GM19238 (cell line): ENCODE data around the gene FAM168A.

Experiments used
- DNase-seq: peaks from one replicate; pipeline ENCODE4 v3.0.0; 2011; ENCODE audit warnings: low spot score; ENCODE audit not compliant: insufficient read length

FAM168A gene

GRCh38 chr11:73520353-73521061 is 77.4 kb downstream of the FAM168A start:
- DNase-seq, result no peak

GRCh38 chr11:73519266-73519665 is 78.6 kb downstream of the FAM168A start:
- no peak for DNase-seq

GRCh38 chr11:73518195-73518594 is 79.7 kb downstream of the FAM168A start:
- no peak for DNase-seq

GRCh38 chr11:73516080-73516479 is 81.8 kb downstream of the FAM168A start:
- no peak for DNase-seq

GRCh38 chr11:73513707-73514106 is 84.2 kb downstream of the FAM168A start:
- no peak for DNase-seq

- no peak for DNase-seq
Measured at GRCh38 chr11:73510877-73511276, 87.0 kb downstream of the FAM168A start.

- DNase-seq, result no peak
Measured at GRCh38 chr11:73510106-73510505, 87.8 kb downstream of the FAM168A start.

- no peak for DNase-seq
Measured at GRCh38 chr11:73509188-73509587, 88.7 kb downstream of the FAM168A start.

- no peak for DNase-seq
Measured at GRCh38 chr11:73508243-73509176, 89.4 kb downstream of the FAM168A start.

- DNase-seq, result no peak
Measured at GRCh38 chr11:73507086-73507485, 90.8 kb downstream of the FAM168A start.

GRCh38 chr11:73506038-73506437 is 91.9 kb downstream of the FAM168A start:
- DNase-seq, result no peak

- DNase-seq, result no peak
Measured at GRCh38 chr11:73498343-73498742, 99.6 kb downstream of the FAM168A start.

GRCh38 chr11:73496134-73496533 is 101.8 kb downstream of the FAM168A start:
- no peak for DNase-seq

- no peak for DNase-seq
Measured at GRCh38 chr11:73495731-73496130, 102.2 kb downstream of the FAM168A start.

GRCh38 chr11:73493956-73494598 is 103.8 kb downstream of the FAM168A start:
- DNase-seq, result no peak

GRCh38 chr11:73481626-73482025 is 116.3 kb downstream of the FAM168A start:
- DNase-seq, result no peak

- DNase-seq, result no peak
Measured at GRCh38 chr11:73480677-73481076, 117.2 kb downstream of the FAM168A start.

- no peak for DNase-seq
Measured at GRCh38 chr11:73478737-73479347, 119.1 kb downstream of the FAM168A start.

- no peak for DNase-seq
Measured at GRCh38 chr11:73477518-73477917, 120.4 kb downstream of the FAM168A start.

GRCh38 chr11:73475549-73476095 is 122.3 kb downstream of the FAM168A start:
- no peak for DNase-seq

- DNase-seq, result no peak
Measured at GRCh38 chr11:73473252-73473651, 124.7 kb downstream of the FAM168A start.
